Adrenal gland (tissue), 5 donors: ENCODE measurements around the gene SHANK3.

Source experiments
- CTCF ChIP-seq, 6 experiments: fragments of 450-650 bp in 4 of 6; fragments of 200-600 bp in 2 of 6; sonication (generic) in 1 of 6; IDR thresholded peaks; 1 replicate in 5 of 6; 2 replicates in 1 of 6; pipeline versions ENCODE4 v1.5.1 to v1.8.0; 2016 to 2021; ENCODE audit warnings: antibody characterized with exemption in 6 of 6, mild to moderate bottlenecking in 2 of 6, moderate library complexity in 1 of 6
- POLR2A ChIP-seq, 2 donors: fragments of 450-650 bp; IDR thresholded peaks; one replicate each; pipeline ENCODE4 v1.6.1; 2017; ENCODE audit warnings: antibody characterized with exemption in 2 of 2, mild to moderate bottlenecking in 2 of 2, moderate library complexity in 1 of 2
- donor health status: DM: no; HTN: no; CAD: no.

- no peak for TF ChIP-seq POLR2A (IDR thresholded peaks at IDR 0.05)
- TF ChIP-seq CTCF (IDR thresholded peaks at IDR 0.05): no peak
These were observed 10.7 kb downstream of the SHANK3 start for GRCh38 chr22:50683086-50683993.
